Posterior vena cava (tissue), 2 donors: ENCODE measurements around the gene NRXN3. TPM values are rescaled to one million over a fixed set of nuclear protein-coding genes. Genes with fewer than 3 reads are reported as not detected.
"Not testable (repeated sequence)": the region's sequence is repeated elsewhere in the genome, so short reads cannot be mapped to it uniquely, and the experiment has no call there.

Source experiments
- DNase-seq: peaks from one replicate; pipeline ENCODE4 v3.0.0-alpha.2; 2020; ENCODE audit warnings: low spot score
- intact Hi-C, 2 donors: fragments of 100-400 bp; cut with DNase I; formaldehyde crosslinking; loops; one replicate each; pipeline versions ENCODE4 v1.14.1 to v1.14.2; 2022 to 2023
- total RNA-seq, 2 donors: library from RNA; stranded (reverse); fragmentation: NEBNext Ultra II Directional; extraction: Animal tissue kit (Norgen Biotek cat#: 25700); gene quantifications; one replicate each; pipeline ENCODE4 v1.2.1, GENCODE V29; 2021
- donor health status: DM: yes; HTN: yes; CAD: no.
- donor health status: DM: yes; HTN: yes; CAD: no.

Gene NRXN3
- total RNA-seq, 2 donors from 2014 or later = 11.8 to 14.3 TPM

DNA sequence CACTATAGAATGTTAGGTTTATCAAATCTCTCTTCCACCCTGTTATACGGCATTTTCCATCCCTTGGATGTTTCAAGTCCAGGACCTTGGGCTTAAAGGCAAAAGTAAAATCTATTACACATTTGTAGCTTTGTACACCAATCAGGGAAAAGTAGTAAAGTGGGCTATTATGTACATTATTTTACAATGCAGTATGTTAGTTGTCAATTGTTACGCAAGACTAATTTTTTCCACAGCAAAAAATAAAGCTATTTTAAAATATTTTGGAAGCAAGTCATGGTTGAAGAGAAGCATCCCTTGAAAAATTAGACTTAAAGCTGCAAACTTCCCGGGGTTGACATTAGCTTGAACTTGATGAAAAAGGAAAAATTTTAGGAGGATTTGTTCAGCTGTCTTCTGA lies 1564.9 kb downstream of the NRXN3 start:
- no peak for DNase-seq
- intact Hi-C loops = no loop called here

DNA sequence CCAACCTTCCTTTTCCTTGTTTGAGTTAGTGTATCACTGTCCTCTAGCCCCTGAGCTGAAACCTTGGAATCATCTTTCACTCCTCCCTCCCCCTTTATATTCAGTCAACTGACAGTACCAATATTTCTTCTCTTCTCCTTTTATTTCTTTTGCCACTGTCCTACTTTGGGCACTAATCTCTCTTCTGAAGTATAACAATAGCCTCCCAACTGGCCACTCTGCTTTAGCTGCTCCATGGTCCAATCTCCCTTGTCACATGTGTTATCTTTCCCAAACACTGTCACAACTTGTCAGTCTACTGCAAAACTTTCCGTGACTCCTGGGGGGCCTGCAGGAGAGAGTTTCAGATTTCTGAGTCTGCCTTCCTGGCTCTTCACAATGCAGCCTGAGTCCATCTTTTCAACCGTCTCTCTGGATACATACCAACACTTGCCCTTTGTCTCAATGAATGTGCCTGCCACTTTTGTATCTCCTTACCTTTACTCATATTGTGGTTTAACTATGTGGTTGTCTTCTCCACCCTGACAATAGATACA lies 1570.0 kb downstream of the NRXN3 start:
- intact Hi-C loops = no loop called here
- no peak for DNase-seq

DNA sequence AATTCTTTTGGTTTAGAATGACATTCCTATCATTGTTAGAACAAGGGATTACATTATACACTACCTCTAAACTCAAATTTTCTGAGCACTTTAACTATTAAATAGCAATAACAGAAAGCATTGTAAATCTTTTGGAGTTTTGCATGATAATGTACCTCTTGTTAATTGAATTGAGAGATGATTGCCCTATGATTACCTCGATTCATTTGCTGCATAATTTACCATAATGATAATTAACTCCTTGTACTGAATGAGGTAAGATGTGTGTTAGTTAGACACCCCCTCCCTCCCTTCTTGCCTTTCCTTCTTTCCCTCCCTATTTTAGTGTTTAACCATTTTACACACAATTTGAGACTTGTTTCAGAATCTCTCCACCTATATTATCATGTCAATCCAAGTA lies 1572.0 kb downstream of the NRXN3 start:
- intact Hi-C loops = no loop called here
- DNase-seq = no peak

DNA sequence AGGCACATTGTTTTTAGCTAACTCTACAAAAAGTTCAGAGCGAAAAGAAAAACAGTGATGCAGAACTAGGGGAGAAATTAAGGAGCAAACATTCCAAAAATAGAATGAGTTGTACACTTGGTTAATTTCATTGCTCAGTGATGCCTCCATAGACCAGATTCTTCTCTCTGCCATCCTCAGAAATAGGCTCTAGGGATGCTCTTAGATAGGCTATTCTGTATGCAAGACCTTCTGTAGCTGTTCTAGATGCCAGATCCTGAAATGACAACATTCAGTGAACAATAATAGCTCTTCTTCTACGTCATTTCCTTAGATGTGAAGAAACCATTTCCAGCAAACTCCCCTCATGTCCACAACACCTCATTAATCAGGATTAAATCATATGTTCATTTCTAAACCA lies 1574.9 kb downstream of the NRXN3 start:
- intact Hi-C loops = no loop called here
- DNase-seq = no peak

DNA sequence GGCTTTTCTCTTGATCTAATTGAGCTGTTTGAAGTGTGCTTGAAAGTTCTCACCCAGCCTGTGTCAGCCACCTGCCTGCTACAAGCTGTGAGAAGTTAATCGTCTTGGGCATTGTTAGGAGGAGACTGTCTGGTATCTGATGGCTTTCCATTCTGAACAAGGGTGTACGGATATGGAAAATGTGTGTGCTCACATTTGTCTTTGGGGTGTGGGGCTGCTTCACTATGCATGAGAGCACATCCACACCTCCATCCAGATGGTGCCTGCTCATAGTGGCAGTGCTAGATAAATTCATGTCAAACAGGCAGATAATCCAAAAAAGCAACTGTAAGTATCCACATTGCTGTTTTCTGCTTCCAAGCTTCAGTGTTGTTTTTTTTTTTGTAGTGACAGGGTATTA lies 1578.9 kb downstream of the NRXN3 start:
- intact Hi-C loops = no loop called here
- no peak for DNase-seq

DNA sequence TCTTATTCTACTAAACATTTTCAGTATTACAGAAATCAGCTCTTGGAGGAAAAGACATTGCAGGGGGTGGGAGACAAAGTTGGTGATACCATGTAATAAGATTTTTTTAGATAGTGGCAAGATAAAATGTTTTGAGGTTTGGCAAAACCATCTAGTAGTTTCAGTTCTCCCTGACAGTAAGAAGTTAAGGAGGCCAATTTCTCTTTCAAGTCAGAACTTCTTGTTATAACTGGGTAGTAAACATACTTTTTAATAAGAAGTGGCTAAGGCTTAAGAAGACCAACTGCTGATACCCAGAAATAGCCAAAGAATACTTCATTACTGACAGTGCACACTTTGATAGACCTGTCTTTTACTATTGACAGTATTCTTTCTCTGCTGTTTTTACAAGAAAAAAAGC lies 1588.8 kb downstream of the NRXN3 start:
- intact Hi-C loops = no loop called here
- DNase-seq = no peak

DNA sequence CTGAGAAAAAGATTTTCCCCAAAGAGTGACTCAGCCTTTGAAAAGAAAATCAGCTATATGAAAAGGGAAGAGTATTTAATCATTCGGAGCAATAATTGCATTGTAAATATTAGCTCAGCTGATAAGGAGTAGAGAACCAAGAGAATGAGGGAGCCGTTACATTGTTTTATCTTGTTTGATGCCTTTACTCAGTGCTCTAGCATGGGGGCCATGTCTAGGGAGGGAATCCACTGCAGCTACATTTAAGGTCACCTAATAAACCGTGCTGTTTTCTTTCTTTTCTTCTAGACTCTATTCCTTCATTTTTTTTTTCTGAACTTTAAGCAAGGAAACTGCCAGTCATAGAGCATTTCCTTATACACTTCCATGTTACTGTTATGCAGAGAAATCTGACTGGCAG lies 1594.2 kb downstream of the NRXN3 start:
- intact Hi-C loops = no loop called here

DNA sequence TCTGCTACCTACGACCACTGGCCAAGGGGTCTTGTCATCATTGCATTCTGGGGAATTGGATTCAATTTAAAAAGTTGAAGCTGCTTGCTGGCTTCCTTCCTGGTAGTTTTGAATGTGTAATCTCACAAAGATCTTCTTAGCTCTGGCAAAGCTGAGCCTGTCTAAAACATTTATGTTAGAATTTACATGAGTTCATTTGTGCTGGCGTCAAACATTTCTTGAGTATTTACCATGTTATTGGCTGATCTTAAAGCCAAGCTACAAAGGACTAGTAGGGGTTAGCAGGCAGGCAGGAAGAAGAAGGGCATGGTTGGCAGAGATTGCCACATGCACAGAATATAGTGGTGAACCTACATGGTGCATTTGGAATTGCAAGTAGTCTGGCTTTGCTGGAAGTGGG lies 1596.3 kb downstream of the NRXN3 start:
- intact Hi-C loops = no loop called here
- DNase-seq = no peak

More for the DNA sequence above, 1594.2 kb downstream of the NRXN3 start:
- DNase-seq = no peak

DNA sequence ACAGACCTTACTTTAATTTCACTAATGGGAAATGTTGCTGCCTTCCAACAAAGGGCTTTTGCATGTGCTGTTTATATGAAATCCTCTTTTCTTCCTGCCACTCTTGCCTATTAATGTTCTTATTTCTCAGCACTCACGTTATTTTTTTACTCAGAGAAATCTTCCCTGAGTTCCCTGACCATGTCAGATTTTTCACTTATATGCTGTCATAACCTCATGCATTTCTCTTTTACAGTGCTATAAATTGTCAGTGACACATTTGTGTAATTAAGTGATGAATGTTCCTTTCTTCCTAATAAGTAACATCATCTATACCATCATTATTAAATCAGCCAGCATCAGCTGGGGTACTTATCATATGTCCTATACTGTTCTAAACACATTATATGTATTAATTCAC lies 1597.1 kb downstream of the NRXN3 start:
- intact Hi-C loops = no loop called here

DNA sequence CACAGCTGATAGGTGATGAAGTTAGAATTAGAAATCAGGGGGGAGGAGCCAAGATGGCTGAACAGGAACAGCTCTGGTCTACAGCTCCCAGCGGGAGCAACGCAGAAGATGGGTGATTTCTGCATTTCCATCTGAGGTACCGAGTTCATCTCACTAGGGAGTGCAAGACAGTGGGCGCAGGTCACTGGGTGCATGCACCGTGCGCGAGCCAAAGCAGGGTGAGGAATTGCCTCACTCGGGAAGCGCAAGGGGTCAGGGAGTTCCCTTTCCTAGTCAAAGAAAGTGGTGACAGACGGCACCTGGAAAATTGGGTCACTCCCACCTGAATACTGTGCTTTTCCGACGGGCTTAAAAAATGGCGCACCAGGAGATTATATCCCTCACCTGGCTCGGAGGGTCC lies 1597.5 kb downstream of the NRXN3 start:
- DNase-seq, intact Hi-C loops: not testable (repeated sequence)

More for the DNA sequence above, 1597.1 kb downstream of the NRXN3 start:
- no peak for DNase-seq

DNA sequence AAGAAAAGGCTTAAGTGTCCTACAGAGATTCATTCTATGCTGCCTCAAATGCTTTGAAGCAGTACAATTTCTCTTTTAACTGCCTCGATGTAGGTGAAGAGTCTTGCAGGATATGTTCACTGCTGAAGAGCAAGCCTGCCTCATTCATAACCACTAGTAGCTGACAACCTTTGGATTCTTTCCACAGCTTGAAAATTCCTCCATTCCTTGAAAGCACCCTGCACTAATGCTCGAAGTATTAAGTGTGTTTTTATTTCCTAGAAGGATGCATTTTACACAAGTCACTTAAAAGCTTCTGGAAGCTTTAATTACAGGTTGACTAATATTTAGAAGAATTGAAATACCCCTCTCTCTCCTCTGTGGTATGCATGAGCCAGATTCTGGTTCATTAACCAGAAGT lies 1611.7 kb downstream of the NRXN3 start:
- intact Hi-C loops = no loop called here

DNA sequence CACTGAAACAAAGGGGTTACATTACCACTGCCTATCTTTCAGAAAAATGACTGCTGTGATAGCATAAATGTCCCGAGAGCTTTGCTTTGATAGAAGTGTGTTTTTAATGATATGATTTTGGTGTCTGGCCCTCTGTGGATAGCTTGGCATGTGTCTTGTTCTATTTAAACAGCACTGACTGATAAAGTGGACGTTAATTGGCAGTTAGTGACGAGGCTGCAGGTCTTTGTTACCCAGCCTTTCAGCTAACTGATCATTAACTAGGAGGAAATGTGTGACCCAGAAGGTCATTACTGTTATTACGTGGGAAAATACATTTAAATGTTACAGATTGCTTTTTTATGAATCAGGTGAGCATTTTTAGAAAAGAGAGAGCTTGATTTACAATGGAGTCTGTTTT lies 1612.9 kb downstream of the NRXN3 start:
- DNase-seq = no peak

More for the DNA sequence above, 1611.7 kb downstream of the NRXN3 start:
- no peak for DNase-seq

DNA sequence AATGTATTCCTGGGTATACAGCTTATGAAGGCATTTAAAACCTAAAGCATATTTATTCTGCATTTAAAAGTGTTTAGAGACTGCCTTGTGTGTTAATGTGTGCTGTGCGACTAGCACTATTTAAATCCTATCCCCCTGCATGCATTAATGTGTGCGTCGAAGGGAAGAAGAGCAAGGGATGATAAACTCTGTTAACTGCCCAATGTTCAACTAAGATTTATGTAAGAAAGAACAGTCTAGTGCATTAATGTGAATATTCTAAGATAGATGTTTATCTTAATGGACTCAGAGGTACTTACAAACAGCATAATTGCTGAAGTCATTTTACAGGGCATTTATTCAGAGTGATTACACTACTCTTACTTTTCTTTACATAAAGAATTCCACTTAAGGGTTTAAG lies 1616.3 kb downstream of the NRXN3 start:
- no peak for DNase-seq
- intact Hi-C loops = no loop called here

More for the DNA sequence above, 1612.9 kb downstream of the NRXN3 start:
- intact Hi-C loops = no loop called here

DNA sequence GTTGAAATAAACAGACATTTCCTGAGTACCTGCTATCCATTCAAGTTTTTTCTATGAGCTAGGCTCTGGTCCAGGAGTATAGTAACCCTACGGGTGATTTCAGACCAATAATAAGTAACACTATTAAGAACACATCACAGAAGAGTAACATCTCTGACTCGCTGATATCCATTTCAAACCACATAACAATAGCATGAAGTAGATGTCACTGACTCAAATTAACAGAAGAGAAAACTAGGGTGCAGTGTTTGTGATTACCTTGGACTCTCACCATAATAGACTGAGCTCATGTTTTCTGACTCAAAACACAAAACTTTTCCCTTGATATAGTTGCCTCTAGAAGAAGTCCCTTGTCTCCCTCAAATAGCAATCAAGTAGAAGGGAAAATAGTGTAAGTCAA lies 1618.2 kb downstream of the NRXN3 start:
- intact Hi-C loops = no loop called here
- DNase-seq = no peak

DNA sequence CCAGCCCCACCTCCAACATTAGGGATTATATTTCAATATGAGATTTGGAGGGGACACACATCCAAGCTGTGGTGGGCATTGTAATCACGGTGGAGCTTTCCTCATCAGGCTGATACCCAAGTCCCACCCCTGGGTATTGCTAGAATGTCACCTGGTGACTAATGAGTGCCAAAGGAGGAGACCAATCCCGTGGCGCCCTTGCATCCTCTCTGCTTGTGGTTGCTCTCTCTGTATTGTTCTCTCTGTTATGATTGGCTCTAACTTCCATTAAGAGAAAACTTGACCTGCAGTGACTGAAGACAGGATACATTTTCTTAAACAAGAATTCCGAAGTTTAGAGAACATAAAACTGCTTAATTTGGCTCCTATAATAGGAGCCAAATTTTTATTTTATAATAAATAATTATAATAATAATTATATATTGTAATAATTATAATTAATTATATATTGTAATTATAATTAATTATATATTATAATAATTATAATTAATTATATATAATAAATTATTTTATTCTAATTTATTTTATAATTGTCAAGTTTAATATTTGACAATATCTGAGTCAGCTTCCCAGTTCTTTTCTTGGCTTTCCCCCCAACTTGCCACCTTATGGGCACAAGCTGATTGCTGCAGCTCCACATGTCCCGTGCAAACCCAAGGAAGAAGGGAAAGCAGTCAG lies 1621.0 kb downstream of the NRXN3 start:
- intact Hi-C loops = no loop called here
- DNase-seq = no peak

DNA sequence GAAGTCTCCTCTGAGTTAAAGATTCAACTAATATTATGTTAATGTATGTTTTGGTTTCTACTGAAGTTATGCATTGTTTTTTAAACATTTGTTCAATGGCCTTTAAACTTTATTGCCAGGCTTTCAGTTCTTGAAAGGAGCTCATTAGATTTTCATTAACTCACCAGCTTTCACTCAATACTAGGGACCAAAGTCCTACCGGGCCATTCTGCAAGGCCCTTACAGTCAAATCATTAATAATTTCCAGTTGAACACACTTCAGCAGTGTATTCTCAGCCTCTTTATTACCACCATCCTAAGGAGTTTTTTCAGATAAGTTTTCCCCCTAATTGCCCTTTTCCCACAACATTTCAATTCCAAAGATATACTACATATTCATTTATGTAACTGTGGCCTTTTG lies 1631.9 kb downstream of the NRXN3 start:
- intact Hi-C loops = no loop called here
- no peak for DNase-seq

DNA sequence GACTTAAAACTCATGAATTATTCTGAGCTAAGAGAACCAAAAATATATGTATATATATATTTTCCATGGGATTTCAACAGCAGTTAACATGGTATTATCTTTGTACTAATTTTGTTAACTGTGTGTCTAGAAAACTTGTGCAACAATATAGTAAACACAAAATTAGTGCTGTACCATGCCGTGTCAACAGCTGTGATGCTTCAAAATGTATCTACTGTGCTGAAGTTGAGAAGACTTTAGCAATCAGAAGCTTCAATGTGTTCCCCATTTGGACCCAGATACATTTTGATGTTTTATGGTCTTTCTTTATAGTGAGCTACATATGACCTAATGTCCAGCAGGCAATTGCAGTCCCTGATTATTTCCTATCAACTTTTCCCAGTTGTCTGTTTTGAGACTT lies 1635.5 kb downstream of the NRXN3 start:
- DNase-seq = no peak
- intact Hi-C loops = no loop called here

DNA sequence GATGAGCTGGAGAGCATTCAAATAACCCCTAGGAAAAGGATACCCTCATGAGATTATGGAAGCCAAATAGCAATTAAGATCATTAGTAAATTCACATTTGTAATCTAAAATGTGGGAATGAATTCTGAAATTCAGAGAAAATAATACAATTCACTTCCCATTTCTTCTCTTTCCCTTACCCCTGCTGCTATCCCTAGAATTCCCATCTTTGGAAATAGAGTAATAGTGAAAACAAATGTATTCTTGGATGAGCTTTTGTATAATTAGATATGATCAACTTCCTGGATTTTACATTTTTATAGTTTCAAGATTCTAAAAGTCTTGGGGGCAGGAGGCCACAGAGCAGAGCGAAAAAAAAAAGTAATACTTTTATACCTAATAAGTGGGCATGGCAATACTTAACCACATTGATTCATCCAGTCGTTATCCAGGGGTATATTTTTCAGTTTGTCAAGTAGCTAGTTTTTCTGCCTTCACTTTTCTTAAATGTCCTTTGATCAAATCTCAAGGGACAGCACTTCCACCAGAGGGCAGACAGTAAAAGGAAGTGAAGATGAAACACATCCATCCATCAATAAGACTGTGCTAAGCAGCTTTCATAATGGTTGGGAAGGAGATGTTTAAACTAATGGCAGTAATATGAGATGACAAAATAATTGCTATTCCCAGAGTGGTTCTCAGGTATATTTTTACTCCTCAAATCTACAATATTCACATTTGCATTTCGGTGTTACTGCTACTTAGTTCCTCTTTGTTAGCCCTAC lies 1639.9 kb downstream of the NRXN3 start:
- DNase-seq = no peak
- intact Hi-C loops = no loop called here

DNA sequence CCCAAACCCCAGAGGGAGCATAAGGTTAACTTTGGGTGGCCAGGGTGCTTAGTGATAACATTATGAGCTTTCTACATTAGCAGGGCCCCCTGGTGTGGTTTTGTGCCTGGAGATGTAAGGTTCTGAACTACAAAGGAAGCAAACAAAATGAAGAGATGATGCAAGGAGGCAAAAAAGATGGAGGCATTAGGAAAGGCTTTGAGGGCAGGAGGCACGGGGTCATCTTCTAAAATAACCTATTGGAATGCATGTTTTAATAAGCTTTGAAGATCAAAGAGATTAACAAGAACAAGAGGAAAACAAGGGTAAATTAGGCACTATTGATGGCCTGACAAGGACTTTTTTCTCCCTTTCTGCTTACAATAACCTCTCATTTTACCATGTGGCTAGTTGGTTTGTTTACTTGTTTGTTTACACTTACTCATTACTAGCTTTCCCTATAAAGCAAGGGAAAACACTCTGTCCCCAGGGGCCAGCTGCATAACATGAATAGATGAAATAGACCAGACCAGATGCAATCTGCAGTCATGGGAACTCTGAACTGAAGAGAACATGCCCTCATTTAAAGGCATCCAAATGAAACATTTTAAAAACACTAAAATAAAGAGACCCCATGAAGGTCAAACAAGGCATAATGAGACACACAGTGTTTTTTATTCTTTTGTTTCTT lies 1650.8 kb downstream of the NRXN3 start:
- DNase-seq = no peak
- intact Hi-C loops = no loop called here

DNA sequence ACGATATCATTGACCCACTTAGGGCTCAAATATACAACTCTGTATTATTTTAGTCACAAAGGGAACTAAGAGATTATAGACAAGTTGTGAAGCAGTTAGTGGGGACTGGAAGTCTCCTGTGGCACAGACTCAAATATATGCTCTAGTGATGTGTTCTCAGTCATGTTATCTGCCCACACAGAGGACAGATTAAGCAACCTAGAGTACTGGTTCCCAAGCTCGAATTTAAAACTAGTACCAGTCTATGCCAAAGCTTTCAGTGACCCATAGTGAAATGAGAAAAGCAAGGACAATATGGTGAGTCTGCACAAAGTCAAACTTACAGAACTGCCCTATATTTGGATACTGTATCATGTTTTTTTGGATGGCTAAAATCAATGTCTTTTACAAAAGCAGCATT lies 1651.9 kb downstream of the NRXN3 start:
- intact Hi-C loops = no loop called here
- no peak for DNase-seq
